Limb (tissue), 2 donors: ENCODE data around the gene OR4C6.

Source experiments
- DNase-seq, 2 donors: peaks; one replicate each; pipeline ENCODE4 v3.0.0-alpha.2; 2016; ENCODE audit errors: extremely low spot score in 2 of 2

Gene OR4C6

DNA sequence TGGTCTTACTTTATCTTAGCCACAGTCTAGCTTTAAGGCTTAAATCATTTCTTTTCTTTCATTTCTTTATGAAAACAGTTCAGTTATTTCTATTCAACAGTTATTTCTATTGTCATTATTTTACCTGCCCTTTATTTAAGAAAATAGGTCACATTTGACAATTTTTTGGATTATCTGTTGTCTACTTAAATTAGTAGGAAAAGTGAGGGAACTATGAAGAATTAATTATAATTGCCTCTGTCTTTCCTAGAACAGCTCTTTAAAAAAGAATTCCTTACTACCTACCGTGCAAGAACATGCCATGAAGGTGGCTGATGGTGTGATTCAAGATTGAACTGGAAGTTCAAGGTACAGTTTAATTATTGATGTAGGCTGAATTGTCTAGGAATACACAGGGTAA lies at the start of gene OR4C6:
Gene OR4C6 (plus strand): TSS at position 301 of the 400 bp plus-strand sequence. CDS start 2,966 bp downstream, outside the sequence.
- no peak for DNase-seq

DNA sequence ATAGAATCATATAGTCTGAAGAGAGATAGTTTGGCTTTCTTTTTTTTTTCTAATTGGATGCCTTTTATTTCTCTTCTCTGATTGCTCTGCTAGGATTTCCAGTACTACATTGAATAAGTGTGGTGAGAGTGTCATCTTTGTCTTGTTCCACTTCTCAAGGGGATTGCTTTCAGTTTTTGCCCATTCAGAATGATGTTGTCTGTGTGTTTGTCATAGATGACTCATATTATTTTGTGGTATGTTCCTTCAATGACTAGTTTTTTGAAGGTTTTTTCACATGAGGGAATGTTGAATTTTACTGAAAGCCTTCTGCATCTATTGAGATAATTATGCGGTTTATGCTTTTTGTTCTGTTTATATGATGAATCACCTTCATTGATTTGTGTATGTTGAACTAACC lies 37.5 kb upstream of the OR4C6 start:
- DNase-seq = no peak

DNA sequence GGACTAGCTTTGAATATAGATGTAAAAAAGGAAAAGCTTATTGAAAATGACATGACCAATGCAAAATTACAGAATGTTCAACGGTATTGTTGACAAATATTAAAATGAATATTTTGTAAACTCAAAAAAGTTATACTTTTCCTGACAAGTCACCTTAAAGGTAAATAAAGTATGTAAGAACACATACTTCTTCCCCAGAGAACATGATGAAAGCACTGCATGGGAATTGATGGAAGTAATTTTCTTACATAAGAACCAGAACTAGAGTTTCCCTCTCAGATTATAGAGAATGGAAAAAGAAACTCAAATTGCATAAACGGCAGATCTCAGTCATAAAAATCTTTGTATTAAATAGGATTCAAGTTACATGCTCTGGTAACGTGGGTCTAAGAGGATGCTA lies 27.2 kb upstream of the OR4C6 start, which contains the start of gene OR4P4:
Gene OR4P4 (plus strand): TSS at position 301 of the 400 bp plus-strand sequence.
- DNase-seq = no peak

DNA sequence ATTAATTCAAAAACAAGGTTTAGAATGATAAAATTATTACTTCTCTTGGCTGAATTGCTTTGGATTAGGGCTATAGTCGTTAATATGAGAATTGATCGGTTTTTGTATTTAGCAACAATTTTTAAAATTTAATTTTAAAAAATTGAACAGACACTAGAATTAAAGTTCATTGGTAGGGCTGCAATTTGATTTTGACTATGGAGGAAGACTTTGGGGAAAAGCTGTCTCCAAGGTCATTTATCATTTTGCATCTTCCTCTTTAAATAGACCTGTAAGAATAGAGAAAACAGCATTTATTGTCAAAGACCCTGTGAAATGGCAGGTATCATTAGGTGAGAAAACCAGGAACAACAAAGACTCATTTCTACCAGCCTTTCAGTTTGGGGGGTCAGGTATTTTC lies 14.0 kb upstream of the OR4C6 start, which contains the start of gene OR4S2:
Gene OR4S2 (plus strand): TSS at position 301 of the 400 bp plus-strand sequence. CDS start 2,577 bp downstream, outside the sequence.
- DNase-seq = no peak

DNA sequence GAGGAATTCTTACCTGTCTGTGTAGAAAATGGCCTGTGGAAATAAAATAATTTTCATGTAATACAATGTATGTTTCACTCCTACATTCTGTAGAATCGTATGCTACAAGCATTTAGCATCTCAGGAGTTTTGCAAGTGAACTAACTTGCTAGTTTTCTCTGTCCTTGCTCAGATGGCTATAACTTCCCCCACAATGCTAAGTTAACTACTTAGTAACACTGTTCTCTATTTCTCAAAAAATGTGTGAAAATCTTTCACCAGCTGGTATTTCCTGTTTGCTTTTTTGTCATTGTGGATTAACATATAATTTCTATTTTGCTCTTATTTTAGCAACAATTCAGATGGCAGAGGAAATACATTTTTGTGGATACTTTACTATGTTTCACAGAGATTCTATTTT lies 9.4 kb upstream of the OR4C6 start:
- DNase-seq = no peak

DNA sequence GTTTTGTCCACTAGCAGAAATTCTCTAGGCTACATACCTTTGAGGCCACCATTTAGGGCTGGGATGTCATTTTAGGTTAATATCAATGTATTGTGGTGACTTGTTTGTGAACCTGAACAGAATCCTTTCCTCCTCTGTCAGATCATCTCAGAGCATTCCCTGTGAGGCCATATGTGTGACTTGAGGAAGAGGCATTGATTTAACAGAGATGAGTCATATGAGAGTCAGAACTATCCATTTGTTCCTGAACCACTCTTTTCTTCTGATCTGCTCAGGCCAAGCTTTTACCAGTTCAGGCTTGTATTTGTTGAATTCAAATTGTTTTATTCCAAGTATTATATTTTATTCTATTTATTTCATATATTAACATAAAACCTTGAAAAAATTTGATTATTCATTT lies 6.9 kb upstream of the OR4C6 start:
- DNase-seq = no peak

DNA sequence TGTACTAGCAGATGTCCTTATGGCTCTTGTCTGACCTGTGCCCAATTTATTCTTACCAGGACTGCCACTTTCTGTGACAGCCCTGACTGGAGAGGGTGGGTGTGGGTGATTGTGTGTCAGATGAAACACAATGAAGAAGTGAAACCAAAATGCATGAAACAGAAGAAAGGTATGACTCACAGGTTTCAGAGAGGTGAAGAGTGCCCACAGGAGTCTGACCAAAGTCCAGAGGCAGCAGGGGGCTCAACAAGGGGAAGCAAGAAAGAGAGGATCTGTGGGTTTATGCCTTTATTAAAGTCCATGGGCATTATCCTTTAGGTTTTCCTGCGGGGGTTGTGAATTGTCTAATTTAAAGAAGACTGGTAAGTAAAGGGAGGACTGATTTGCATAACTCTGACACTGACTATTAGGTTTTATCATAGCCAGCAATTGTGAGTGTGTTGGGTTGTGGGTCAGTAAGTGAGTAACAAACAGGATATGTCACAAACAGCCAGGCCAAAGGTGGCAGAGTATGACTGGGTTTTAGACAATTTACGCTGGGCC lies 3.9 kb upstream of the OR4C6 start:
- no peak for DNase-seq

DNA sequence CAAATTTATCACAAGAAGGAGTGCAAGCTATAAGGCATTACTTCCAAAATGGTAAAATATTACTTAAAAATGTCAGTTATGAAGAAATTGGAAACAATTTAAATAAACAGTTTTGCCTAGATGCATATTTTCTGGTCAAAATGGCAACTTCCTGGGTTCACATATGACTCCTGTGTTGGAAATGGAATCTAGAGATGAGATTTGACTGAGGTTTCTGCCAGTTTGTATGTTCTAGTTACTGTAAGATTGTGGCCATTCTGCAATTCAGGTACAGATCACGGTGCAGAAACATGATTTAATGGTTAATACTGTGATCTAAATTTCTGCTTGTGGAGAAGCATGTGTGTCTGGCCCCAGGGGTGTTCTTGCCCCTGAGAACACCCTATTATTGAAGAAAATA lies 3.4 kb upstream of the OR4C6 start:
- DNase-seq = no peak

DNA sequence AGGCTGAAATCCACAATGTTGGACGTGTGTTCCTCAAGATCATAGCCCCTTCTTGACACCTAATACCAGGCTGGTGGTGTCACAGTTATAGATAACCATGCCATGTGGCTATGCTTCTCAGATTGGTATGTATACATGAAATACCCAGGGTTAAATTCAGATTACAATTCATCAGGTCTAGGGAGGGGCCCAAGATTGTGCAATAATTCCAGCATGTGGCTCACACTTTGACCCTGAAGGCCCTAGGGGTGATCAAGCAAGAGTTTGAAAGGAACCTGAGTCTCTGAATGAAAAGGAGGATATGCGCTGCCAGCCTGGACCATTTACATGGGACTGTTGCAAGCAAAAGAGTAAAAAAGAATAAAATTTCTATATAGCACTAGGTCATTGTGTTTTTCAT lies 7.4 kb downstream of the OR4C6 start:
- DNase-seq = no peak

DNA sequence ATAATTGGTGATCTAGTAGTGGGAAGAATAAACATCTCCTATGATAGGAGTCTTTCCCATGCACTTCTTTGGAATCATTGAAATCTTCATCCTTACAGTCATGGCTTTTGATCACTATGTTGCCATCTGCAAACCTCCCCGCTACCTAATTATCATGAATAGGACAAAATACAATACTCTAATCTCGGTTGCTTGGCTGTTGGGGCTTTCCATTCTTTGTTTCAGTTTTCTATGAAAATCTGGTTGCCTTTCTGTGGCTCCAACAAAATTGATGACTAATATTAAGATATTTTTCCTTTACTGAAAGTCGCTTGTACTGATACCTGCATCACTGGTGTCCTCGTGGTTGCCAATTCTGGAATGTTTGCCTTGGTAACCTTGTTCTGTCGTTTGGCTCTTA lies 11.9 kb downstream of the OR4C6 start:
- no peak for DNase-seq

DNA sequence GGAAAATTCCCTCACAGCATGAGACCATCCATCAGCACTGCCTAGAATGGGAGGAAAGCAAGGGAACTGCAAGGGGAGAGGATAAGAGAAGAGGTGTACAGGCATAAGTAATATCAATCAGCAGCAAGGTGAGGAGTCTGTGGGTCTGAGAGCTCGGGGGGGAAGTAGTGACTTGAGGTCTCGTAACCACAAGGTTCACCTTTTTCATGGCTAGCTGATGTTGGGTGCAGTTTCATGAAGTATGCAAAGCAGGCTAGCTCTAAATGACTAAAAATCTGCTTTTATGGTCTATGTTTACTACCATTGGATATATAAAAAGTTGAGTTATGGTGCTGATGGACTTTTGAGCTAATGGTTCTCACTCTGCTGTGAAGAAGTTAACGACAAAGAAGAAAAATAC lies 35.8 kb downstream of the OR4C6 start:
- no peak for DNase-seq

DNA sequence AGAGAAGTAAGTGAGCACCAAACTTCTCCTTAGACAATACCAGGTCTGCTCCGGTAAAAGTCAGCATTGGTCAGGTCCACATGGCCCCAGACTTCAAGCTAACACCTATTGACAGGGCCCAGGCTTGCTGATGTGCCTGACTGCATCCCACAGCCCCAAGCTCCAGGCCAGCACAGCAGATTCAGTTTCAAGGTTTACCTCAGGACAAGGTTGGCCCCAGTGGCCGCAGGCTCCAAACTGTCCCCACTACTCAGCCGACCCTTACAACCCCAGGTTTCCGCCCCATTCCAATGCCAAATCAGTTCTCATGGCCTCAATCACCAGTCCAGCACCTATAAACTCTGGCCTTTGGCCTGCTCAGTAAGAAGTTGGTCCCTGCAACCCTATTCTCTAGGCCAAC lies 39.4 kb downstream of the OR4C6 start:
- no peak for DNase-seq

DNA sequence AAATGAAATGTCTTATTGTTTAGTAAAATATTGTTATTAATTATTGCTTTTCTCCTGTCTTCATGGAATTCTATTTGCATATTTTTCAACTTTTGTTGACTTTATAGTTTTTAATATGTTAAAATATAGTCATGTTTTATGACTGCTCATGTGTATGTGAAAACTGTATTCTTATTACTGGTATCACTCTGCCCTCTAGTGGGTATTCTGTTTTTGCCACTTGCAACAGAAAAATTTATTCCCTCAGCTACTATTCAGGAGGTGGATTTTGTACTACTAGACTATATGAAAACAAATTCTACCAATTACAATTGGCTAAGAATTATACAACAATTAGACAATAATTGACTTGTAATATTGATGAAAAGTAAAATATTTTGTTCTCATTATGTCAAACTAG lies 45.0 kb downstream of the OR4C6 start:
- no peak for DNase-seq

DNA sequence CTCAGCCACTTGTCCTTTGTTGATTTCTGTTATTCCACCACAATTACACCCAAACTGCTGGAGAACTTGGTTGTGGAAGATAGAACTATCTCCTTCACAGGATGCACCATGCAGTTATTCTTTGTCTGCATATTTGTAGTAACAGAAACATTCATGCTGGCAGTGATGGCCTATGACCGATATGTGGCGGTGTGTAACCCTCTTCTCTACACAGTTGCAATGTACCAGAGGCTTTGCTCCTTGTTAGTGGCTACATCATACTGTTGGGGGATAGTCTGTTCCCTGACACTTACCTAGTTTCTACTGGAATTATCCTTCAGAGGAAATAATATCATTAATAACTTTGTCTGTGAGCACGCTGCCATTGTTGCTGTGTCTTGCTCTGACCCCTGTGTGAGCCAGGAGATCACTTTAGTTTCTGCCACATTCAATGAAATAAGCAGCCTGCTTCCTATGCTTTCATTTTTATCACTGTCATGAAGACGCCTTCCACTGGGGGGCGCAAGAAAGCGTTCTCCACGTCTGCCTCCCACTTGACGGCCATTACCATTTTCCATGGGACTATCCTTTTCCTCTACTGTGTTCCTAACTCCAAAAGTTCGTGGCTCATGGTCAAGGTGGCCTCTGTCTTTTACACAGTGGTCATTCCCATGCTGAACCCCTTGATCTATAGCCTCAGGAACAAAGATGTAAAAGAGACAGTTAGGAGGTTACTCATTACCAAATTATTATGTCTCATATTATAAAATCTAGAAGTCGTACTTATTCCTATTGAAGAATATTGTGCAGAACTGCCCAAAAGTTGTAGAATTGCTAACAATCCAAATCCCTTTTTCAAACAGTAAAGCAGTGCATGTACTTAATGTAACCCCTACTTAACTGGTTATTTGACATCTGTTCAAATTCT lies 53.2 kb downstream of the OR4C6 start:
- no peak for DNase-seq
